ENCODE measurements around the gene NIM1K.

Gene NIM1K

GRCh38 chr5:43313035-43313853 is 121.2 kb downstream of the NIM1K start, which contains the start of gene HMGCS1:
HMGCS1 (minus strand) TSS chr5:43313412; CDS start chr5:43298965, 14,447 bp downstream.
- peaks cover 44% of the 10 kb centered on the region for H4K20me1 ChIP-seq (ENCODE audit: insufficient read depth, low read length)
- TF ChIP-seq CTCF (IDR thresholded peaks at IDR 0.05; ENCODE audit: low read depth, low read length) (peak; percentile 16; the same call in 1 of the 2 replicates), EZH2phosphoT487 (IDR thresholded peaks at IDR 0.05; ENCODE audit: low read depth) (no peak)
- H2AFZ ChIP-seq (ENCODE audit: low read depth, low read length), result peak within 1 kb of the TSS; percentile 56; the same call in 1 of the 2 replicates
- no peaks in the 10 kb centered on the region for H3K27me3 ChIP-seq (ENCODE audit: low read depth, low read length)
- H3K27ac ChIP-seq (ENCODE audit: low read length), result peak within 1 kb of the TSS; percentile 99
- peak within 1 kb of the TSS; percentile 99 for H3K4me3 ChIP-seq (ENCODE audit: low read length)
- peaks cover 59% of the 10 kb centered on the region for H3K4me1 ChIP-seq (ENCODE audit: low read length)
- H3K4me2 ChIP-seq (ENCODE audit: low read length), result peak within 1 kb of the TSS; percentile 96
- peaks cover 50% of the 10 kb centered on the region for H3K79me2 ChIP-seq (ENCODE audit: low read length)
- H3K9ac ChIP-seq (ENCODE audit: low read length), result peak within 1 kb of the TSS; percentile 100
- H3K36me3 ChIP-seq (replicated peaks; ENCODE audit: low read depth, low read length), result peaks cover 39% of the 10 kb centered on the region
- H3K9me3 ChIP-seq (ENCODE audit: insufficient read depth, low read length), result no peaks in the 10 kb centered on the region

GRCh38 chr5:43313854-43314457 is 121.9 kb downstream of the NIM1K start:
- H3K79me2 ChIP-seq (ENCODE audit: low read length), result peaks cover 43% of the 10 kb centered on the region
- H3K27me3 ChIP-seq (ENCODE audit: low read depth, low read length), result no peaks in the 10 kb centered on the region
- peak overlapping the region; percentile 82 for H3K4me2 ChIP-seq (ENCODE audit: low read length)
- H3K36me3 ChIP-seq (replicated peaks; ENCODE audit: low read depth, low read length), result peaks cover 32% of the 10 kb centered on the region
- peak overlapping the region; percentile 99 for H3K27ac ChIP-seq (ENCODE audit: low read length)
- no peak for TF ChIP-seq CTCF (IDR thresholded peaks at IDR 0.05; ENCODE audit: low read depth, low read length)
- no peak for TF ChIP-seq EZH2phosphoT487 (IDR thresholded peaks at IDR 0.05; ENCODE audit: low read depth)
- H3K9me3 ChIP-seq (ENCODE audit: insufficient read depth, low read length), result no peaks in the 10 kb centered on the region
- peak overlapping the region; percentile 66 for H3K4me3 ChIP-seq (ENCODE audit: low read length)
- H3K9ac ChIP-seq (ENCODE audit: low read length), result peak overlapping the region; percentile 78
- H2AFZ ChIP-seq (ENCODE audit: low read depth, low read length), result peak overlapping the region; percentile 56; the same call in 1 of the 2 replicates
- peaks cover 52% of the 10 kb centered on the region for H3K4me1 ChIP-seq (ENCODE audit: low read length)
- peaks cover 37% of the 10 kb centered on the region for H4K20me1 ChIP-seq (ENCODE audit: insufficient read depth, low read length)

- H3K27ac ChIP-seq (ENCODE audit: low read length), result peak overlapping the region; percentile 99
- H2AFZ ChIP-seq (ENCODE audit: low read depth, low read length), result peak overlapping the region; percentile 49; the same call in 1 of the 2 replicates
- H3K9me3 ChIP-seq (ENCODE audit: insufficient read depth, low read length), result no peaks in the 10 kb centered on the region
- H3K4me3 ChIP-seq (ENCODE audit: low read length), result no peak overlapping the region
- peak overlapping the region; percentile 82 for H3K4me2 ChIP-seq (ENCODE audit: low read length)
- no peak for TF ChIP-seq EZH2phosphoT487 (IDR thresholded peaks at IDR 0.05; ENCODE audit: low read depth)
- no peak for TF ChIP-seq CTCF (IDR thresholded peaks at IDR 0.05; ENCODE audit: low read depth, low read length)
- H3K4me1 ChIP-seq (ENCODE audit: low read length), result peaks cover 44% of the 10 kb centered on the region
- H3K79me2 ChIP-seq (ENCODE audit: low read length), result peaks cover 35% of the 10 kb centered on the region
- peaks cover 30% of the 10 kb centered on the region for H4K20me1 ChIP-seq (ENCODE audit: insufficient read depth, low read length)
- no peaks in the 10 kb centered on the region for H3K27me3 ChIP-seq (ENCODE audit: low read depth, low read length)
- H3K36me3 ChIP-seq (replicated peaks; ENCODE audit: low read depth, low read length), result peaks cover 27% of the 10 kb centered on the region
- H3K9ac ChIP-seq (ENCODE audit: low read length), result peak overlapping the region; percentile 78; the same call in 1 of the 2 replicates
These were observed 122.7 kb downstream of the NIM1K start for GRCh38 chr5:43314724-43315123.

- Histone ChIP-seq H3K4me1 (ENCODE audit: low read length) (peaks cover 39% of the 10 kb centered on the region), H3K4me2 (ENCODE audit: low read length) (no peak overlapping the region), H3K36me3 (replicated peaks; ENCODE audit: low read depth, low read length) (peaks cover 21% of the 10 kb centered on the region), H3K4me3 (ENCODE audit: low read length) (no peak overlapping the region), H3K27ac (ENCODE audit: low read length) (no peak overlapping the region), H2AFZ (ENCODE audit: low read depth, low read length) (0 out of 2 replicates have a peak overlapping the region, but pooled peaks have one; percentile 19), H3K27me3 (ENCODE audit: low read depth, low read length) (no peaks in the 10 kb centered on the region), H3K9me3 (ENCODE audit: insufficient read depth, low read length) (no peaks in the 10 kb centered on the region), H3K79me2 (ENCODE audit: low read length) (peaks cover 30% of the 10 kb centered on the region), H3K9ac (ENCODE audit: low read length) (no peak overlapping the region), H4K20me1 (ENCODE audit: insufficient read depth, low read length) (peaks cover 24% of the 10 kb centered on the region)
- TF ChIP-seq CTCF (IDR thresholded peaks at IDR 0.05; ENCODE audit: low read depth, low read length) (no peak), EZH2phosphoT487 (IDR thresholded peaks at IDR 0.05; ENCODE audit: low read depth) (no peak)
These were observed 123.2 kb downstream of the NIM1K start for GRCh38 chr5:43315263-43315662.

Measured in OCI-LY3 (cell line).